AG09319 (cell line): ENCODE data around the gene NOSIP.
A peak's percentile ranks its signal among the peaks of the same experiment; 100 is the strongest.

Experiments
- DNase-seq: peaks from one replicate; pipeline ENCODE4 v3.0.0-alpha.2; 2010; ENCODE audit warnings: low read depth; ENCODE audit errors: extremely low read depth
- CTCF ChIP-seq: IDR thresholded peaks from 2 replicates; pipeline ENCODE4 v1.5.1; 2011; ENCODE audit warnings: low read depth, mild to moderate bottlenecking, inconsistent platforms, low read length, moderate library complexity

Gene NOSIP

GRCh38 chr19:49590071-49590970, 10.0 kb upstream of the NOSIP start:
- no peak; the same call in none of the 2 replicates for TF ChIP-seq CTCF
- peak; percentile 85 for DNase-seq

GRCh38 chr19:49589502-49589905, 9.1 kb upstream of the NOSIP start:
- TF ChIP-seq CTCF: no peak
- DNase-seq: no peak

- no peak for DNase-seq
- no peak for TF ChIP-seq CTCF
Measured at GRCh38 chr19:49588365-49589122, 8.2 kb upstream of the NOSIP start.

GRCh38 chr19:49587227-49587626, 6.9 kb upstream of the NOSIP start:
- TF ChIP-seq CTCF: no peak
- no peak for DNase-seq

- TF ChIP-seq CTCF: no peak
- DNase-seq: no peak
Measured at GRCh38 chr19:49585023-49585422, 4.7 kb upstream of the NOSIP start.

- no peak for TF ChIP-seq CTCF
- DNase-seq: no peak
Measured at GRCh38 chr19:49583239-49583638, 2.9 kb upstream of the NOSIP start.

GRCh38 chr19:49581007-49581508, 702 bp upstream of the NOSIP start, which contains the start of gene PRRG2:
Gene PRRG2, plus strand, starts transcription at chr19:49581316. Its CDS starts 1,904 bp downstream, at chr19:49583220.
- no peak for DNase-seq

More at GRCh38 chr19:49581007-49581508, 702 bp upstream of the NOSIP start, which contains the start of gene PRRG2:
- no peak for TF ChIP-seq CTCF
